ENCODE measurements around the gene FHOD3.

- no peak for TF ChIP-seq CTCF (conservative IDR thresholded peaks at IDR 0.05; ENCODE audit: low read depth, low read length)
- TF ChIP-seq CHD1 (IDR thresholded peaks at IDR 0.05; ENCODE audit: low read depth, low read length) = no peak
- no peak for TF ChIP-seq NFE2L2 (IDR thresholded peaks at IDR 0.05; ENCODE audit: low read depth, low read length)
- TF ChIP-seq SMC3 (IDR thresholded peaks at IDR 0.05; ENCODE audit: low read depth, low read length) = no peak
- TF ChIP-seq CEBPB (IDR thresholded peaks at IDR 0.05; ENCODE audit: low read depth, low read length) = no peak
- no peak for TF ChIP-seq POLR2A (IDR thresholded peaks at IDR 0.05; ENCODE audit: low read depth, low read length)
- TF ChIP-seq USF2 (IDR thresholded peaks at IDR 0.05; ENCODE audit: low read depth, low read length) = no peak
- no peak for TF ChIP-seq BHLHE40 (IDR thresholded peaks at IDR 0.05; ENCODE audit: low read depth, low read length)
- no peak for TF ChIP-seq RAD21 (IDR thresholded peaks at IDR 0.05; ENCODE audit: low read length)
- TF ChIP-seq FOS (IDR thresholded peaks at IDR 0.05; ENCODE audit: low read depth, low read length) = no peak
- no peak for TF ChIP-seq RFX5 (IDR thresholded peaks at IDR 0.05; ENCODE audit: low read depth, low read length)
- no peak for TF ChIP-seq MXI1 (IDR thresholded peaks at IDR 0.05; ENCODE audit: borderline replicate concordance, low read depth, low read length)
- no peak for TF ChIP-seq MAFK (IDR thresholded peaks at IDR 0.05; ENCODE audit: low read depth, low read length)
- no peak for TF ChIP-seq RCOR1 (IDR thresholded peaks at IDR 0.05; ENCODE audit: insufficient replicate concordance, low read length)
Observed at GRCh38 chr18:36408606-36409005, 111.1 kb downstream of the FHOD3 start.

Data from IMR-90 (cell line).